GM06990 (cell line): ENCODE measurements around the gene AFAP1.

Source experiments
- DNase-seq: peaks from one replicate; pipeline ENCODE4 v3.0.0-alpha.2; 2011; ENCODE audit not compliant: insufficient read length; ENCODE audit errors: extremely low read depth
- H3K27me3 ChIP-seq: replicated peaks from 2 replicates; pipeline ENCODE4 v1.6.0; 2011; ENCODE audit warnings: low read length; ENCODE audit not compliant: control insufficient read depth, insufficient read depth
- H3K36me3 ChIP-seq: 2 replicates; pipeline ENCODE4 v1.5.1; 2011; ENCODE audit warnings: low read length; ENCODE audit not compliant: control insufficient read depth, insufficient read depth
- H3K4me3 ChIP-seq: replicated peaks from 2 replicates; pipeline ENCODE4 v1.5.1; 2011; ENCODE audit warnings: low read depth, mild to moderate bottlenecking, control low read depth, low read length
- TF ChIP-seq, protein P1 (sequence below): IDR thresholded peaks from 2 replicates; pipeline ENCODE4 v1.5.1; 2011; ENCODE audit warnings: low read length, control low read depth, mild to moderate bottlenecking, inconsistent platforms; ENCODE audit not compliant: insufficient read depth, poor library complexity, severe bottlenecking

The AFAP1 gene

DNA sequence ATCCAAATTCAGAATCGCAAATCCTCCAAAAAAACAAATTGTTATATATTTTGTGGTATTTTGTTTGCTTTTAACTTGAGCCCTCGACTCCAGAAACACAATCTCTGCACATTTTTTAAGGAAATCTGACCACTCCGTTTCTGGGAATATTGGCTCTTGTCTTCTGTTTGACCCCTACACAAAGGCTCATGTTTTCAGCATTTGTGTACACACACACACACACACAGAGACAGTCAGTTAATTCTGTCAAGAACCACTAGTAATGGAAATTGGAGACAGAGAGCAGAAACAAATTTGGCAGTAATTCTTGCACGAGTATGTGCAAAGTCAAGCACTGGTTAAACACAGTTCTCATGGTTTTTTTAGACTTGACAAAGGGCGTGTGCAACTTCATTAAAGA lies 115.4 kb downstream of the AFAP1 start:
- Histone ChIP-seq H3K4me3 (no peak overlapping the region), H3K27me3 (no peaks in the 10 kb centered on the region; the same call in 1 of the 2 replicates), H3K36me3 (no peaks in the 10 kb centered on the region)
- no peak for DNase-seq
- TF ChIP-seq, protein P1, sequence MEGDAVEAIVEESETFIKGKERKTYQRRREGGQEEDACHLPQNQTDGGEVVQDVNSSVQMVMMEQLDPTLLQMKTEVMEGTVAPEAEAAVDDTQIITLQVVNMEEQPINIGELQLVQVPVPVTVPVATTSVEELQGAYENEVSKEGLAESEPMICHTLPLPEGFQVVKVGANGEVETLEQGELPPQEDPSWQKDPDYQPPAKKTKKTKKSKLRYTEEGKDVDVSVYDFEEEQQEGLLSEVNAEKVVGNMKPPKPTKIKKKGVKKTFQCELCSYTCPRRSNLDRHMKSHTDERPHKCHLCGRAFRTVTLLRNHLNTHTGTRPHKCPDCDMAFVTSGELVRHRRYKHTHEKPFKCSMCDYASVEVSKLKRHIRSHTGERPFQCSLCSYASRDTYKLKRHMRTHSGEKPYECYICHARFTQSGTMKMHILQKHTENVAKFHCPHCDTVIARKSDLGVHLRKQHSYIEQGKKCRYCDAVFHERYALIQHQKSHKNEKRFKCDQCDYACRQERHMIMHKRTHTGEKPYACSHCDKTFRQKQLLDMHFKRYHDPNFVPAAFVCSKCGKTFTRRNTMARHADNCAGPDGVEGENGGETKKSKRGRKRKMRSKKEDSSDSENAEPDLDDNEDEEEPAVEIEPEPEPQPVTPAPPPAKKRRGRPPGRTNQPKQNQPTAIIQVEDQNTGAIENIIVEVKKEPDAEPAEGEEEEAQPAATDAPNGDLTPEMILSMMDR: no peak

- DNase-seq: no peak
- TF ChIP-seq, protein P1: no peak
Observed at GRCh38 chr4:7823416-7823824, 116.2 kb downstream of the AFAP1 start.

DNA sequence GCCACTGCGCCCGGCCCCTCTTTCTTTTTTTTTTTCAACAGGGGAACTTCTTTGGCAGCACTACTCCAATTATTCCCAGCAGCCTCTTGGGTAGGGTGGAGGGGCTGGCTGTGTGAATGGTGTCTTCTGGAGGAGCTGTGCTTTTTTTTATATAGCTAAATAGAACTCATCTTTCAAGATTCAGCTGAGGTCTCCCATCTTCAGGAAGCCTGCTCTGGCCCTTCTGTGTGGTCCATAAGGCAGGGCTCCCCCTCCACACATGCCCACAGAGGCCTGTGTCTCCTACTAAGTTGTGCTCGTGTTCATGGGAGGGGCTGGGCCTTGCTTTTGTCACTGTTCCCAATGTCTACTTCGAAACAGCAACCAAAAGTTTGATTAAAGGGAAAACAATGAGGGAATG lies 116.8 kb downstream of the AFAP1 start:
- Histone ChIP-seq H3K27me3 (no peaks in the 10 kb centered on the region; the same call in 1 of the 2 replicates), H3K36me3 (no peaks in the 10 kb centered on the region), H3K4me3 (no peak overlapping the region)
- TF ChIP-seq, protein P1: no peak
- no peak for DNase-seq

More at GRCh38 chr4:7823416-7823824, 116.2 kb downstream of the AFAP1 start:
- Histone ChIP-seq H3K27me3 (no peaks in the 10 kb centered on the region; the same call in 1 of the 2 replicates), H3K4me3 (no peak overlapping the region), H3K36me3 (no peaks in the 10 kb centered on the region)

- no peaks in the 10 kb centered on the region for H3K36me3 ChIP-seq
- no peak for DNase-seq
- TF ChIP-seq, protein P1: no peak
- no peak overlapping the region for H3K4me3 ChIP-seq
- no peaks in the 10 kb centered on the region; the same call in 1 of the 2 replicates for H3K27me3 ChIP-seq
Observed at GRCh38 chr4:7822137-7822505, 117.5 kb downstream of the AFAP1 start.

DNA sequence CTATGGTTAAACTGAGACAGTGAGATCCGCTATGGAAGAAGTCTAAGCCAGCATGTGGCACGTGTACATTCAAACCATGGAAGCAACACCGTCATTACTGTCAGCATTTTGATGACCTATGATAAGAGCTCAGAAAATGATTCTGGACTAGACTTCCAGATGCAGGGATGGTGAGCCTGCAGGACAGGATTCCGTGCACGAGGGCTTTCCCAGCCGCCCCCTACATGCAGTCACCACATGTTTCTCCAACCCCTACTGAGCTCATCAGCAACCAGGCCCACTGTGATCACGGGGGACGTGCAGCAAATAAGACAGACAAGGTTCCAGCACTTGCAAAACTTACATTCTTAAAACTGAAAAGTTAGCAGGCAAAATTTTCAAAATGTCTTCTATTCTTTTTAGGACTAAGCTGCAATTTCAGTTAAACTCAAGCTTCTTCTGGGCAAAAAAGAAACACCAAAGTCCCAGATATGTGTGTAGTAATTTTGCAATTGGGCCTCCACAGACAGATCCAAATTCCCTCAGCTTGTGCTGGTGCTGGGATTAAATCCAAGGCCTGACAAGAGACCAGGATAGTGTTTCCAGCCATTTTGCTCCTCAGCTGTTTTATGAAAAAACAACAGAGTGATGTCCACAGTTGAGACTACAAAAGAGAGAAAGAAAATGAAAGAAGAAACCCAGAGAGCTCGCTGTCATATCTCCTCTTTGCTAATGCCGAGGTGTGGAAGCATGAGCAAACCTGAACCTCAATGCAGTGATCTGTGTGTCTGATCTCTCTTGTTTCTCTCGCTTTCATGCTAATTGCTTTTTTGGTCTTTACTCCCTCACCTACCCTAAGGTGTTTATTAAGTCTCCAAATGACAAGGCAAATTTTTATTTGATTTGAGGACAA lies 118.2 kb downstream of the AFAP1 start:
- Histone ChIP-seq H3K36me3 (no peaks in the 10 kb centered on the region), H3K27me3 (no peaks in the 10 kb centered on the region; the same call in 1 of the 2 replicates), H3K4me3 (no peak overlapping the region)
- TF ChIP-seq, protein P1: no peak
- DNase-seq: no peak
